Activated CD8-positive, alpha-beta T cell treated with anti-CD3 and anti-CD28 coated beads for 36 hours (primary cell): Measurements from ENCODE around the gene HADH. TPM values are rescaled to one million over a fixed set of nuclear protein-coding genes. Genes with fewer than 3 reads are reported as not detected.

ENCODE experiments used
- ATAC-seq: fragments of 200-7000 bp; cut with Tn5 transposase; one replicate; pipeline ENCODE4 v1.10.0; 2021; ENCODE audit warnings: mild to moderate bottlenecking, moderate library complexity
- CTCF ChIA-PET: fragments of 350-600 bp; sonication (Branson Sonifier 250); formaldehyde crosslinking; loops from one replicate; lab custom pipeline; 2021; ENCODE audit warnings: antibody characterized with exemption; lab: Charles Lee
- POLR2A ChIA-PET: fragments of 350-600 bp; sonication (Branson Sonifier 250); formaldehyde crosslinking; loops from one replicate; lab custom pipeline; 2021; ENCODE audit warnings: antibody characterized with exemption; lab: Charles Lee
- DNase-seq: peaks from one replicate; pipeline ENCODE4 v3.0.0-alpha.2; 2020
- H3K27ac Mint-ChIP-seq: one replicate; pipeline ENCODE4 v1.8.0; 2021; ENCODE audit warnings: mild to moderate bottlenecking, mixed read lengths
- H3K27me3 Mint-ChIP-seq: one replicate; pipeline ENCODE4 v1.8.0; 2021; ENCODE audit warnings: mixed read lengths
- H3K36me3 Mint-ChIP-seq: one replicate; pipeline ENCODE4 v1.8.0; 2021; ENCODE audit warnings: low read depth, mixed read lengths
- H3K4me1 Mint-ChIP-seq: one replicate; pipeline ENCODE4 v1.8.0; 2021; ENCODE audit warnings: low read depth, mixed read lengths
- H3K4me3 Mint-ChIP-seq: one replicate; pipeline ENCODE4 v1.8.0; 2021; ENCODE audit warnings: mild to moderate bottlenecking, moderate library complexity, mixed read lengths
- H3K9me3 Mint-ChIP-seq: one replicate; pipeline ENCODE4 v1.8.0; 2021; ENCODE audit warnings: mixed read lengths
- CTCF ChIP-seq: fragments of 200-600 bp; IDR thresholded peaks from one replicate; pipeline ENCODE4 v1.8.0; 2022; ENCODE audit warnings: antibody characterized with exemption, mild to moderate bottlenecking
- intact Hi-C: fragments of 100-400 bp; cut with micrococcal nuclease; formaldehyde crosslinking; loops from one replicate; pipeline ENCODE4 v1.10.0; 2022
- total RNA-seq, 2 experiments: library from RNA; stranded (reverse); gene quantifications; one replicate each; pipeline ENCODE4 v1.2.3, GENCODE V29; 2021

HADH gene
- total RNA-seq, 2 experiments from 2014 or later: 50.3 to 50.7 TPM

- intact Hi-C loops: no loop called here
- H3K9me3 Mint-ChIP-seq: no peaks in the 10 kb centered on the region
- no peak overlapping the region for H3K27ac Mint-ChIP-seq
- ATAC-seq (no peak), DNase-seq (no peak)
- POLR2A ChIA-PET: interaction anchor here (0.5 to 1.0 kb wide), 3 partner anchors 13 to 384 kb away, joined by 3 to 4 read pairs (median 3); no protein-coding TSS in a partner anchor
- H3K4me3 Mint-ChIP-seq: no peak overlapping the region
- TF ChIP-seq CTCF: no peak
- H3K36me3 Mint-ChIP-seq: peaks cover 30% of the 10 kb centered on the region
- CTCF ChIA-PET: interaction anchor here (1.2 to 3.4 kb wide), 4 partner anchors 9 to 559 kb away, joined by 3 to 15 read pairs (median 6); no protein-coding TSS in a partner anchor
- H3K4me1 Mint-ChIP-seq: peaks cover 2% of the 10 kb centered on the region
- H3K27me3 Mint-ChIP-seq: no peaks in the 10 kb centered on the region
These were observed 23.6 kb downstream of the HADH start for GRCh38 chr4:108013327-108013726.

- intact Hi-C loops: no loop called here
These were observed 24.3 kb downstream of the HADH start for GRCh38 chr4:108013955-108014354.

GRCh38 chr4:108018040-108018883 is 28.6 kb downstream of the HADH start:
- peak; percentile 92 for DNase-seq
- TF ChIP-seq CTCF: peak; percentile 85
- peak; percentile 83 for ATAC-seq
- Mint-ChIP-seq H3K27ac (no peak overlapping the region), H3K9me3 (no peaks in the 10 kb centered on the region), H3K36me3 (peaks cover 41% of the 10 kb centered on the region), H3K4me3 (no peak overlapping the region), H3K4me1 (peaks cover 14% of the 10 kb centered on the region), H3K27me3 (no peaks in the 10 kb centered on the region)
- ChIA-PET POLR2A (interaction anchor here (0.6 to 1.4 kb wide), 5 partner anchors 11 to 570 kb away, joined by 3 to 4 read pairs (median 3); partner anchors contain the start of gene LEF1), CTCF (interaction anchor here (0.7 to 6.5 kb wide), 85 partner anchors 8 to 678 kb away, joined by 3 to 107 read pairs (median 4); partner anchors contain the start of genes LEF1, OSTC and RPL34)
- intact Hi-C loops: loop anchor here (2.0 kb wide), 1 partner anchor 555 kb away; no protein-coding TSS in a partner anchor

More at GRCh38 chr4:108013955-108014354, 24.3 kb downstream of the HADH start:
- H3K27ac Mint-ChIP-seq: no peak overlapping the region
- TF ChIP-seq CTCF: no peak
- H3K4me1 Mint-ChIP-seq: peaks cover 6% of the 10 kb centered on the region
- H3K27me3 Mint-ChIP-seq: no peaks in the 10 kb centered on the region
- H3K4me3 Mint-ChIP-seq: no peak overlapping the region
- CTCF ChIA-PET: interaction anchor here (0.8 to 3.4 kb wide), 6 partner anchors 10 to 559 kb away, joined by 3 to 15 read pairs (median 4); no protein-coding TSS in a partner anchor
- DNase-seq (no peak), ATAC-seq (no peak)
- POLR2A ChIA-PET: interaction anchor here (0.6 to 1.0 kb wide), 3 partner anchors 14 to 569 kb away, joined by 3 read pairs; no protein-coding TSS in a partner anchor
- H3K36me3 Mint-ChIP-seq: peaks cover 34% of the 10 kb centered on the region
- no peaks in the 10 kb centered on the region for H3K9me3 Mint-ChIP-seq

- ChIA-PET POLR2A (interaction anchor here (0.6 to 1.4 kb wide), 5 partner anchors 11 to 569 kb away, joined by 3 to 4 read pairs (median 3); partner anchors contain the start of gene LEF1), CTCF (interaction anchor here (0.6 to 6.5 kb wide), 89 partner anchors 8 to 677 kb away, joined by 3 to 107 read pairs (median 4); partner anchors contain the start of genes LEF1, OSTC and RPL34)
- no peak for DNase-seq
- intact Hi-C loops: loop anchor here (2.0 kb wide), 1 partner anchor 554 kb away; no protein-coding TSS in a partner anchor
- Mint-ChIP-seq H3K4me3 (no peak overlapping the region), H3K9me3 (no peaks in the 10 kb centered on the region), H3K36me3 (peaks cover 45% of the 10 kb centered on the region), H3K27me3 (no peaks in the 10 kb centered on the region), H3K27ac (no peak overlapping the region), H3K4me1 (peaks cover 16% of the 10 kb centered on the region)
- TF ChIP-seq CTCF: no peak
- ATAC-seq: no peak
These were observed 29.1 kb downstream of the HADH start for GRCh38 chr4:108018884-108019187.
